KBM-7 (cell line): ENCODE data around the gene NSD2.
"Not testable (repeated sequence)": the region's sequence is repeated elsewhere in the genome, so short reads cannot be mapped to it uniquely, and the experiment has no call there.

Experiments
- DNase-seq: peaks from one replicate; pipeline ENCODE4 v3.0.0-alpha.2; 2015
- in situ Hi-C: fragments of 300-500 bp; cut with MboI; formaldehyde crosslinking; loops from 2 replicates; pipeline ENCODE4 v1.14.3; 2020; ENCODE audit warnings: low sequenced_read_pairs, low pct_unique_long_range_greater_than_20kb, mixed read lengths

Gene NSD2

DNA sequence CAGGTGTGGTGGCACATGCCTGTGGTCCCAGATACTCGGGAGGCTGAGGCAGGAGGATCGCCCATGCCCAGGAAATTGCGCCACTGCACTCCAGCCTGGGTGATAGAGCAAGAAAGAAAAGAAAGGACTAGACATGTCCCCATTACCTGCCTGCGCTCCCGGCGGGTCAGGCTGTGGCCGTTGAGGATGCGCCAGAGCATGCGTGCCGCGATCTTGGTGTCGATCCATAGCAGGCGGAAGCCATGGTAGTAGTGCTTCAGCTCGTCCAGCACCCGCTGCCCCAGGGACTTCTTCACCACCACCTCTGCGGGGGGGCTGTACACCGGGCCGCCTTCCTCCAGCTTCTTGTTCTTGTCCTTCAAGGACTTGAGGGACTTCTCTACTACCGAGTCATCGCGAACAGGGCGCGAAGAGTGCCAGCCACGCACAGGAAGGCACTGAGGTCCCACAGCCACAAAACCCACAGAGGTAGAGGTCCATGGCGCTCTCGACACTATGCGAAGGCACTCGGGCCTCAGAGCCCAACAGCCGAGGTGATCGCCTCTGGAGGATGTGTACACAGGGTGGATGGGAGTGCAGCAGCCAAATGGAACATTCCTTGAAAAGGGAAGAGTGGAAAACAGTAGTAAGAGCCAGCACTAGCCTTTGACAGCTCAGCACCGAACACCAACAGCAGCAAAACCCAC lies 29.8 kb upstream of the NSD2 start:
- DNase-seq = no peak
- in situ Hi-C loops = no loop called here

DNA sequence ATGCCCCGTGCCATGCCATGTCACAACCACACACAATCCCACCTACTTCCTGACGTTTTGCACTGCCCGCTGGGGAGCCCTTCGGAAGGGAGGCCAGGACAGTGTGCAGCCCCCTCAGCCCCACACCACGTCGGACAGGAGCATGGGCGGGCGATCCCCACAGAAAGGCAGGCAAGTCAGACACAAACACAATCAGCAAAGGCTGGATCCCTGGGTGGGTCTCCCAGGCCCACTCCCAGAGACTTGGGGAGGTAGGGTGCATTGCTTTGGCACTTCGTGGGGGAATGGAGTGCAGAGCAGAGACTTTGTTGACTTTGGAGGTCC lies 29.3 kb upstream of the NSD2 start:
- DNase-seq = no peak
- in situ Hi-C loops = no loop called here

DNA sequence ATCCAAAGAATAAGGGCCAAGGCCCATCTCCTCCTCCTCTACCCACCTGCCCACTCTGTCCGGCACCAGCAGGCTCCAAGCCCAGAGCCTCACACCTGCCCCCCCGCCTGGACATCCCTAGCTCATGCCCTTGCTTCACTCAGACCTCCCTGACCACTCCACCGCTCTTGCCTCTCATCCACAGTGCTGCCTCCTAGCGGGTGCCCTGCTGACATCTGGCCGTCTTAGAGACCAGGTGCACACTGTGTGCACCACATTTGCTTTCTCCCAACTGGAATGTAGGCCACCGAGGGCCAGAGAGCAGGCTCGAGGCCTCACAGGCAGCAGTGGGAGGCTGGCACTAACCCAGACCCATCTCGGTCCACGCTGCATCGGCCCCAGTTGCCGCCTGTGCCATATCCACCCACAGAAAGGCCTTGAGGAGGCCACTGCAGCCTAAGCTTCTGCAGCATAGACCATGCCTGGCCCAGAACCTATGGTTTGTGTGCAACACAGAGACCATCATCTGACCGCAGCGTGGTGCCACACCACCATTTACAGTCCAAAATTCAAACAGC lies 28.8 kb upstream of the NSD2 start:
- no peak for DNase-seq
- in situ Hi-C loops = no loop called here

DNA sequence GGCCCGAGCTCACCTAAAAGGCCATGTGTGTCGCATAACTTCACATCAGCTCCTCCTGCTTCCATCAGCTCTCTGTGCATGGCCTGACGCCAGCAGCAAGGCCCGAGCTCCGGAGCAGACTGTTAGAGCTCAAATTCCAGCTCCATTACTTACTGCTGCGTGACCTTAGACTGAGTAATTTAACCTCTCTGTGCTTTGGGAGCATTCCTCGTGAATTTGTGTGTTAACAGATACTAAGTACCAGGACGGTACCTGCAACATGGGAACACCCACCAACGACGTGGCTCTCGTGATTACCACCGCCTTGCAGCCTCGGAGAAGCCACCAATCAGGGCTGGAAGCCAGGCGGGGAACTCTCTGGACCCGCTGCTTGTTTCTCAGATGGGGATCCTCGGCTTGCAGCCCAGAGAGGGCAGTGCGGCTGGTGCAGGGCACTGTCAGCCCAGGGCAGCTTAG lies 28.2 kb upstream of the NSD2 start:
- in situ Hi-C loops = no loop called here
- no peak for DNase-seq

DNA sequence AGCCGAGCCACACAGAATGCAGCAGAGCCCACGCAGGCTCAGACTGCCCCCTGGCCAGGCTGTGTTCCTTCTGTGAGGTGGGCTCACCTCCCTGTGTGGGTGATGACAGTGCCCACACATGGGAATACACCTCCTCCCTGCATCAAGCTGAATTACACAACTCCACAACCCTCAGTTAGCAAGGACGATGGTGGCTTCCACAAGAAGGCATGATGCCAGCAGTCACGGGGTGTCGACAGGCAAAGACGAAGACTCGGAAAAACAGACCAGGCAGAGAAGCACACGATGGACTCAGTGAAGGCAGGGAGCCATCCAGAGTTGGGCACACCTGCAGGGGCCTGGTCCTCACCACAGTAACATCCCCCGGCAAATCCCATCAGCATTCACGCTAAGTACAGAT lies 27.3 kb upstream of the NSD2 start:
- no peak for DNase-seq
- in situ Hi-C loops = no loop called here

DNA sequence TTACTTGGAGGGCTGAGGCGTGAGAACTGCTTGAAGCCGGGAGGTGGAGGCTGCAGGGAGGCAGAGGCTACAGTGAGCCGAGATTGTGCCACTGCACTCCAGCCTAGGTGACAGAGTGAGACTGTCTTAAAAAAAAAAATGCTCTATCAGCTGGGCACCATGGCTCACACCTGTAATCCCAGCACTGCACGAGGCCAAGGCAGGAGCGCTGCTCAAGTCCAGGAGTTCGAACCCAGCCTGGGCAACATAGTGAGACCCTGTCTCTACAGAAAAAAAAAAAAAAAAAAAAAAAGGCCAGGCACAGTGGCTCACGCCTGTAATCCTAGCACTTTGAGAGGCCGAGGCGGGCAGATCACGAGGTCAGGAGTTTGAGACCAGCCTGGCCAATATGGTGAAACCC lies 26.6 kb upstream of the NSD2 start:
- DNase-seq, in situ Hi-C loops: not testable (repeated sequence)

DNA sequence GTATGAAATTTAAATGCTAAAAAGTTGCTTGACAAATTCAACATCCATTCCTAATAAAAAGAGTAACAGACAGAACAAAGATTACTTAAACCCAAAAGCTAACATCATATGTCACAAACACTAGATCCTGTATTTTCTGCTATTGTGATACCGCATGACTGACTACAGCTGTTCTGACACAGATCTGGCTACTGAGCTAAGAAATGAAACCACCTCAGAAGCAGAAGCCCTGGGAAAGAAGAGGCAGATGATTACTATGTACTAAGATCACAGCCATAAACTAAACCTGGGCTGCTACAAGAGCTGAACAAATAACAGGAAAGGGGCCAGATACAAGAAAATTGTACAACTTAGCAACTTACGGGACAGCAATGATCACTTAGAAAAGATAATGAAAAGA lies 24.6 kb upstream of the NSD2 start:
- in situ Hi-C loops = no loop called here
- no peak for DNase-seq

DNA sequence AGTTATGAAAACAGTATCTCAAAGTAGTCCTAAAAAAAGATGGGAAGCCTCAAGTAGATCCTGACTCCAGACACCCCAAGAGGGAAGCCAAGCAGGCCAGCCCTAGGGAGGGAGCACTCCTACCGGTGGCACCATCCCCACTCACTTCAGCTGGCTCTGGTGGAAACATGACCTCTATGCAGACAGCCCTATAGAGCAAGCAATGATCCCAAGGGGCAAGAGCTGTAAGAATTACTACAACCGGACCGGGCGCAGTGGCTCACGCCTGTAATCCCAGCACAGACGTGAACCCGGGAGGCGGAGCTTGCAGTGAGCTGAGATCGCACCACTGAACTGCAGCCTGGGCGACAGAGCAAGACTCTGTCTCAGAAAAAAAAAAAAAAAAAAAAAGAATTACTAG lies 20.9 kb upstream of the NSD2 start:
- no peak for DNase-seq
- in situ Hi-C loops = no loop called here

DNA sequence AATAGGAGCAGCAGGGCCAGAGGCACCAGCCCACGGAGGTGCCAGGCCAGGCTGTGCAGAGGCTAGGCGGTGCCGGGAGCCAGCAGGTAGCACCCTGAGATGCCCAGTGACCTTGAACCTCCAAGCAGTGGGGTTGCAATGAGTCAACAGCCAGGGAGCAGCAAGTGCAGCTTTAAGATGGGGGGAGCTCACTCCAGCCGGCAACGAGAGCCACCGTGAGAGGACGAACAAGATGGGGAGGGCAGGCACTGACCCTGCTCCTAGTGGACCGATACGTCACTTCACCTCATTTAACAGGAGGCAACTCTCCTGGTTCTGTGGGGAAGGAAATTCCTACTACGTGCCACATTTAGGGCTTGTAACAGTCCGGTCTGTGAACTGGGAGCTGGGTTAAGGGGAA lies 20.0 kb upstream of the NSD2 start:
- in situ Hi-C loops = no loop called here
- no peak for DNase-seq

DNA sequence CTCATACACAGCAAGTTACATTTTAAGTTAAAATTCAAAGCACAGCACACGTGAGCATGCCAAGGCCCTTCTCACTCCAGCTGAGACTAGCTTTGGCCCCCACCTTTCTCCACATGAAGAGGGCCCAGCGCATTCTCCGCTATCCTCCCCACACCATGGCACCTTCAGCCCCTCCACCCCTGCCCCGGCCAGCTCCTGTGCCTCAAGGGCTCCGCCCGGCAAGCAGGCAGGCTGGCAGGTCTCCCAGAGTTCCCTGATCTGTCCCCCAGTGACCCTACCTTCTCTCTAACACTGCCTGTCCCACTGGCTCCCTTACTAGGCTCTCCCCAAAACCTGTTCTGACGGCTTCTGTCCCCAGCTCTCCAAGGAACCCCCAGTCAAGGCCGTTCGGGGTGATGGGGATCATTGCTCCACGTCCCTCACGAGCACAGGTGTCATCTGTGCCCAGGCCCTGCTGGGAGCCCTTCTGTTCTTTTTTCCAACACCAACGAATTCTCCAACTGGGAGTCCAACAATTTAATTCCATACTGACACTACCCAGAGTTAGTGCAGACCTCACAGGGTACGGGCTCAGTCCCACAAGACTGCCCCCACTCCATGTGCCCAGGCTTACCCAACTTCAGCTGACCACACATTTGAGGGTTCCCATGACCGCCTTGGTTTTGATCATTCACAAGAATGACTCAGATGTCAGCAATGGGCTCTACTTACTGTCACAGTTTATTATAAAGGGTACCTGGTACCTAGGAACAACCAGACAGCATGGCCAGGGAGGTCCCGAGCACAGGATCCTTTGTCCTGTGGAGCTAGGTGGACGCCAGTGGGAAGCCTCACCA lies 19.4 kb upstream of the NSD2 start:
- in situ Hi-C loops = no loop called here

DNA sequence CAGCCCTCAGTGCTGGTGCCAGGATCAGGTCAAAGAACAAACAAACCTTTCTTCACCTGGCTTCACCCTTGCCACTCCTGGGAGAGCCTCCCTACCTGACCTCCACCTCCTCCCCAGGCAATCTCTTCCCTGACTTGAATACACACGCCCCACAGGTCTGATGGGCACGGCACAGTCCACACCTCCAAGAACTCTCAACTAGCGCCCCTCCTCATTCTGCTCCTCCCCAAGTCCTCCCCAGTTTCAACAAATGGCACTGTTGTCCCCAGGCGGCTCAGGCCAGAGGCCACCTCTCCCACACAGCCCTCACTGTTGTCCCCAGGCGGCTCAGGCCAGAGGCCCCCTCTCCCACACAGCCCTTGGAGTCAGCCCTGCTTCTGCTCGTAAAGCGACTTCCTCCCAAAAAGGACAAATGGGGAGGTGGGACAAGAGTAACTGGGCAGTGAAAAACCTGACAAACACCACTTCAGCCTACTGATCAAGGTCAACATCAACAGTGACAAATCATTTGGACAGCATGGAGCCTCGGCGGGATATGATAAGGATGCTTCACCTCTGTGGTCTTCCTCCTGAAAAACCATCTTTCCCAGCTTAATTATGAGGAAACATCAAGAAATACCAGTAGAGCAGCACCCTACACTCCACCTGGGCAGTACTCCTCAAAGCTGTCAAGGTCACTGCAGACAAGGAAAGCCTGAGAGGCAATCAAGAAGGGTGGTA lies 18.1 kb upstream of the NSD2 start:
- in situ Hi-C loops = no loop called here
- DNase-seq = no peak

More for the DNA sequence above, 19.4 kb upstream of the NSD2 start:
- DNase-seq = no peak

DNA sequence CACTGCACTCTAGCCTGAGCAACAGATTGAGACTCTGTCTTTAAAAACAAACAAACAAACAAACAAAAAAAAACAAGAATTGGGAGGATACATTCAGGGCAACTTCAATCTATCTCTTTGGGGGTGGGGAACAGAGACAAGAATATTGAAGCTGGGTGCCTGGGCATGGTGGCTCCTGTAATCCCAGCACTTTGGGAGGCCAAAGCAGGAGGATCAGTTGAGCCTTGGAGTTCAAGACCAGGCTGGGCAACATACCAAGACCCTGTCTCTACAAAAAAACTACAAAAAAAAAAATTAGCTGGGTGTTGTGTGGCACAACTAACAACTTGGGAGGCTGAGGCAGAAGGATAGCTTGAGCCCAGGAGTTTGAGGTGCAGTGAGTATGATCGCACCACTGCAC lies 16.4 kb upstream of the NSD2 start:
- in situ Hi-C loops = no loop called here
- DNase-seq = no peak

DNA sequence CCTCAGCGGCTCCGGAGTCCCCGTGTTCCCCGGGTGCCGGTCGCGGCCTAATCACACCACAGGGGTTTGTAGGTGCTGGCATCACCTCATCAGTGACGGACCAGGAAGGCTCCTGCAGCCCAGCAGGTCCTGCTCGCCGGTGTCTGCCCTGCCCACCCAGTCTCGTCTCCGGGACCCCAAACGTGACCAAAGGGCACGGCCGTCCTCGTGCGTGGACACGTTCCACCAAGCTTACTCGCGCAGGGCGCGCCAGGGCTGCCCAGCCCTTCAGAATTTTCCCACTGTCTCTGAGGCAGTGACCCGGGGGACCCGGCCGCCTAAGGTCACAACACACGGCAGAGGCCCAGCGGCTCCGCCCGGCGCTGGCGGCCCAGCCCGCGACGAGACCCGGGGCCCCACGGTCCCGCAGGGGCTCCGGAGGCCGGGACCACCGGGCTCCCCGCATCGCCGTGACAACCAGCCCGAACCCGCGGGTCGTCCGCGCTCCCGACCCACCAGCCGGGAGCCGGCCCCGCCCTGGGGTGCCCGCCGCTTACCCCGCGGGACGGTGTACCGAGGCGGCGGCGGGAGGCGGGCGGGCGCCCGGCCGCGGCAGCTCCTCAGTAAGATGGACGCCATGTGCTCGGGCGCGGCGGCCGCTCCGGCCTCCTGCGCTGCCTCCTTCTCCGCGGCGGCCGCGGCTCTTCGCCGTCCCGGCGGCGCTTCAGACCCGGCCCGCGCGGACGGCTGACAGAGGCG lies 15.7 kb upstream of the NSD2 start:
- no peak for DNase-seq
- in situ Hi-C loops = no loop called here

DNA sequence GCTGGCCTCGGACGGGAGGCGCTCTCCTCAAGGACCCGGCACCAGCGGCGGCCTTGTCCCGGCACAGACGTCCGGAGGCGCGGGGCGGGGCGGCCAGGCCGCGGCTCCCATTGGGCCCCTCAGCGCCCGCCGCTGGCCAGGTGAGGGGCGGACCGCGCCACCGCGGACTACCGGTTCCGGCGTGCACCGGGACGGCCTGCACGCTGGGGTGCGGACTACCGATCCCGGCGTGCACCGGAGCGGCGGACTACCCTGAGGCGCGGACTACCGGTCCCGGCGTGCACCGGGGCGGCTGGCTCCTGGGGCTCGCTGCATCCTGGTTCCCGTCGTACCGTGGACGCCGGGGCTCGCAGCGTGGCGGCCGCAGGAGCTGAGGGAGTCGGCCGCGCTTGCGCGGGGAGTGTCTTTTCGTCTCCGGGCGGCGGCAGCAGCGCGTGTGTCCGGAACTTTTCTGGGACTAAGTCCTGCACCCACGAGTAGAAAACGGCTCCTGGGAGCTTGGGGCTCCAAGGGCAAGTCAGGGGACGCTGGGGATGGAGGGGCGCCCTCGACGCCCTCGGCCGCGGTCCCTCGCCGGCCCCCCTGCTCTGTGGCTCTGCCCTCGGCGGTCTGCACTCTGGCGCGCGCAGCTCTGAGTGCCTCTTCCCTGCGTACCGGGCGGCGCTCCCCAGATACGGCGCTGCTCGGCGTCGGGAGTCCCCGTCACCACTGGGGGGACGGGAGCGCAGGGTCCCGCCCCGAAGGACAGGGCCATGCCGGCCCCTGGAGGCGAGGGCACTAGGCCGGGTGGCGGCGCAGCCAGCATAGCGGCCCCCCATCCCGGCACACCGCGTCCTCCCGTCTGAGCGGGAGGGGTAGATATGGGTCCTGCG lies 14.9 kb upstream of the NSD2 start, which contains the start of gene LETM1:
Gene LETM1 (minus strand): TSS at position 86 of the 872 bp plus-strand sequence. CDS start 206 bp downstream, outside the sequence.
- in situ Hi-C loops = no loop called here
- peak; percentile 92 for DNase-seq

DNA sequence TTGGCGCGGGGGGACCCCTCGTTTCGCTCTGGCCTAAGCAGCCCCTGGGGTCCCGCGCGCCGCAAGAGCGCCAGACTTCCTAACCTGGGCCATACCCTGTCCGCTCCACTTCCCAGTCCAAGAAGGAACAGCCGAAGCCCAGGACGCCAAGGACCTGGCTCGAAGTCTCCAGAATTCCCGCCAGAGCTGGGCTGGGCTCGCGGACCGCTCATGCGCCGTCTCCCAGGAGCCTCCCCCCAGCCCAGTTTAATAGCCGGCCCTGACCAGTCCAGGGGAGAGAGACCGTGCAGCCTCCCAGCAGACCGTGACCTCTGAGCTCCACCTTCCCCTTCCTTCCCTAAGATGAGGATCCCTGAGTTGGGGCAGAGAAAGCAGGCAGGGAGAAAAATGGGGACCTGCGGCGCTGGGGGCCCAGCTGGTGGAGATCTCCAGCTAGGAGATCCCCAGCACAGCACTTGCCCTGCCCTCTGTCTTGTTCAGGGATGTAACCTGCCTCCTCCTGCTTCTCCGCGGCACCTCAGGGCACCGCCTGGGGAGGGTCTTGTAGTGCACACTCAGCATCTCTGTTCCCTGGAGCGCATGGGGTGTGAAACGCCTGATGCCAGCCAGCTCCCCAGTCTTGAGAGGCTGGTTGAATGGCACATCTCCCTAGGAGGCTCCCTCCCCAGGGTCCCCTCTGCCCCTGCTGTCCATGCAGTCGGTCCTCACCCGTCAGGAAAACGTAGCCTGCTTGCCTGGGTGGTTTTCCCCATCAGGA lies 14.1 kb upstream of the NSD2 start:
- in situ Hi-C loops = no loop called here
- DNase-seq = no peak

DNA sequence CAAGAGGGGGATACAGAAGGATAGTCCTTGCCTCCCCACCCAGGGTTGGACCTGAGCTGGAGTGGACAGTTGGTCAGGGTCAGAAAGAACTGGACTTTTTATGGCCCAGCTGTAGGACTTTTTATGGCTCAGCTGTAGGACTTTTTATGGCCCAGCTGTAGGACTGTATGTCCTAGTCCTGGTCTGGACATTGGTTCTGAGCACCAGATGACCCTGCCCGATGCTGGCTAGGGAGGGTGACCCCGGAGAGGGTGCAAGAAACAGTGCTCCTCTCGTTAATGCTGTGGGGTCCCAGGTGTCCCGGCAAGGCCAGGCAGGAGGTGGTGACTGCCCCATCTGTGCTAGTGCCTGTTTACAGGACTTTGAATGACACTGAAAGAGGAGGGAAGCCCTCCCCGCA lies 13.3 kb upstream of the NSD2 start:
- in situ Hi-C loops = no loop called here
- no peak for DNase-seq

DNA sequence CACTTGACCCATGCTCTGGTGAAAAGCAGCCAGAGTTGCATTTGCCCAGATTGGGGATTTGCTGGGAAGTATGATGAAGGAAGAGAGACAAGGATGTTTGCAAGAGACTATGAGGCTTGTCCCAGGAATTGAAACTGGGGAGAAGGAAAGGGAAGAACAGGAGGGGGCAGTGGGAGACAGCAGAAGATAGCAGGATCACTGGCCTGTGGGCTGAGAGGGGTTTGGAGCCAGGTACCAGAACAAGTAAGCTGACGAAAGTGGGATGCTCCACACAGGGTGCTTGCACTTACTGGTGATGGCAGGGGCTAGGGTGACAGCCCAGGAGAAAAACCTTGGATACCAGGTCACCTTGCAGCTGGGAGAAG lies 11.8 kb upstream of the NSD2 start:
- no peak for DNase-seq
- in situ Hi-C loops = no loop called here
